MM.1S (cell line): Measurements from ENCODE around the gene TCF7.

Experiments used
- DNase-seq: peaks from one replicate; pipeline ENCODE4 v3.0.0-alpha.2; 2015
- H2AFZ ChIP-seq: fragments of 300-600 bp; sonication (generic); 2 replicates; pipeline ENCODE4 v1.6.0; 2016; ENCODE audit warnings: antibody characterized with exemption, low read length
- H3F3A ChIP-seq: fragments of 300-600 bp; sonication (generic); 2 replicates; pipeline ENCODE4 v1.6.1; 2016; ENCODE audit warnings: mild to moderate bottlenecking, antibody characterized with exemption, low read length, moderate library complexity, mixed read lengths; ENCODE audit not compliant: insufficient read depth
- H3K27ac ChIP-seq: fragments of 300-600 bp; sonication (generic); 2 replicates; pipeline ENCODE4 v1.5.1; 2016; ENCODE audit warnings: mild to moderate bottlenecking, low read length
- H3K27me3 ChIP-seq: fragments of 300-600 bp; sonication (generic); replicated peaks from 2 replicates; pipeline ENCODE4 v1.6.0; 2016; ENCODE audit warnings: low read length; ENCODE audit not compliant: insufficient read depth
- H3K36me3 ChIP-seq: fragments of 300-600 bp; sonication (generic); replicated peaks from 2 replicates; pipeline ENCODE4 v1.6.1; 2016; ENCODE audit warnings: mild to moderate bottlenecking, low read length, mixed read lengths; ENCODE audit not compliant: insufficient read depth
- H3K4me1 ChIP-seq: fragments of 300-600 bp; sonication (generic); 2 replicates; pipeline ENCODE4 v1.6.1; 2016; ENCODE audit warnings: low read length, mixed read lengths
- H3K4me2 ChIP-seq: fragments of 300-600 bp; sonication (generic); 2 replicates; pipeline ENCODE4 v1.6.0; 2016; ENCODE audit warnings: low read depth, low read length
- H3K4me3 ChIP-seq: fragments of 300-600 bp; sonication (generic); 2 replicates; pipeline ENCODE4 v1.5.1; 2016; ENCODE audit warnings: low read length, mixed read lengths
- H3K79me2 ChIP-seq: fragments of 300-600 bp; sonication (generic); 2 replicates; pipeline ENCODE4 v1.6.1; 2016; ENCODE audit warnings: mixed run types, low read length, mixed read lengths
- H3K9ac ChIP-seq: fragments of 300-600 bp; sonication (generic); 2 replicates; pipeline ENCODE4 v1.6.1; 2016; ENCODE audit warnings: low read length, mixed read lengths
- H3K9me2 ChIP-seq: fragments of 300-600 bp; sonication (generic); replicated peaks from 2 replicates; pipeline ENCODE4 v1.6.1; 2016; ENCODE audit warnings: mild to moderate bottlenecking, low read length, mixed read lengths; ENCODE audit not compliant: insufficient read depth
- H3K9me3 ChIP-seq: fragments of 300-600 bp; sonication (generic); replicated peaks from 2 replicates; pipeline ENCODE4 v1.6.1; 2016; ENCODE audit warnings: mild to moderate bottlenecking, low read length, mixed read lengths; ENCODE audit not compliant: insufficient read depth
- H4K20me1 ChIP-seq: fragments of 300-600 bp; sonication (generic); 2 replicates; pipeline ENCODE4 v1.6.1; 2016; ENCODE audit warnings: mild to moderate bottlenecking, low read length, moderate library complexity, mixed read lengths; ENCODE audit not compliant: insufficient read depth
- EZH2 ChIP-seq: fragments of 300-600 bp; sonication (generic); optimal IDR thresholded peaks from 2 replicates; pipeline ENCODE3; 2017; ENCODE audit warnings: low read depth, mild to moderate bottlenecking, antibody characterized with exemption, low read length, mixed read lengths
- EZH2phosphoT487 ChIP-seq: fragments of 300-600 bp; sonication (generic); IDR thresholded peaks from 2 replicates; pipeline ENCODE4 v1.6.1; 2018; ENCODE audit warnings: antibody characterized with exemption, low read length
- TF ChIP-seq, protein P1 (sequence below): fragments of 300-600 bp; sonication (generic); IDR thresholded peaks from 2 replicates; pipeline ENCODE4 v1.5.1; 2016; ENCODE audit warnings: antibody characterized with exemption, low read length, mixed read lengths

The TCF7 gene

DNA sequence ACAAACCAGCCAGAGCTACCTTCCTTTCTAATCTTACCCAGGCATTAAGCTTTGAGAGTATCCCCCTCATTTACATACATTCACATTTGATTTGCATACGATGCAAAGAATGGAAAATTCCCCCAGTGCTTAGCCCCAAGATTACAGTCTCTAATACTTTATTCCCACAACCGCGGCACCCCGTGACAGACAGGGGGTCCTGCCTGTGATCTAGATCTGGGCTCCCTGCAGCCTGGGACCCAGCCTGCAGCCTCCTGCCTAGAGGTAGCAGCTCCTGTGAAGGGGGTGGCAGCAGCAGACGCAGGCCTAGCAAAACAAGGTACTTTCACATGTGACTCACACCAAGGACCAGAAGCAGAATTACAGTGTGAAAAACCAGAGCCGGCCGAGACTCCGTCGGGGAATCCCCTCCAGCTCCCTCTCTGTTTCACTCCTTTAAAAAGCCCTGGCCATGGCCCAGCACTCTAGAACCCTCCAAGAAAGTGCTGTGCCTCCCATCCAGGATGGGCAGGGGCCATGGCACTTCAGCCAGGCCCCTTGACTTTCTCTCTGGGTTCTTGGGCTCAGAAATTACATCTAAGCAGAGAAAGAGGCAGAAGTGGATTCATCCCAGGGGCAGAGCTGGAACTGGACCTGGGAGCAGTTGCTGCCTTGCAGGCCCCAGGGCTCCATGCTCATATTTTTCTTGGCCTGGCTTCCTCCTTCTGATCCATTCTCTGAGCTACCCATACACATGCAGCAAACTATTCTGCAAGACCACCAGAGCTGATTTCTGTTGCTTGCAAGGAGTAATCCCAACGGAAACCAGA, 14.0 kb upstream of the TCF7 start:
- H3K36me3 ChIP-seq = no peaks in the 10 kb centered on the region
- H2AFZ ChIP-seq = peak overlapping the region; percentile 78
- H3K4me3 ChIP-seq = peak overlapping the region; percentile 23; the same call in 1 of the 2 replicates
- no peak for TF ChIP-seq EZH2
- no peak for TF ChIP-seq EZH2phosphoT487
- TF ChIP-seq, protein P1, sequence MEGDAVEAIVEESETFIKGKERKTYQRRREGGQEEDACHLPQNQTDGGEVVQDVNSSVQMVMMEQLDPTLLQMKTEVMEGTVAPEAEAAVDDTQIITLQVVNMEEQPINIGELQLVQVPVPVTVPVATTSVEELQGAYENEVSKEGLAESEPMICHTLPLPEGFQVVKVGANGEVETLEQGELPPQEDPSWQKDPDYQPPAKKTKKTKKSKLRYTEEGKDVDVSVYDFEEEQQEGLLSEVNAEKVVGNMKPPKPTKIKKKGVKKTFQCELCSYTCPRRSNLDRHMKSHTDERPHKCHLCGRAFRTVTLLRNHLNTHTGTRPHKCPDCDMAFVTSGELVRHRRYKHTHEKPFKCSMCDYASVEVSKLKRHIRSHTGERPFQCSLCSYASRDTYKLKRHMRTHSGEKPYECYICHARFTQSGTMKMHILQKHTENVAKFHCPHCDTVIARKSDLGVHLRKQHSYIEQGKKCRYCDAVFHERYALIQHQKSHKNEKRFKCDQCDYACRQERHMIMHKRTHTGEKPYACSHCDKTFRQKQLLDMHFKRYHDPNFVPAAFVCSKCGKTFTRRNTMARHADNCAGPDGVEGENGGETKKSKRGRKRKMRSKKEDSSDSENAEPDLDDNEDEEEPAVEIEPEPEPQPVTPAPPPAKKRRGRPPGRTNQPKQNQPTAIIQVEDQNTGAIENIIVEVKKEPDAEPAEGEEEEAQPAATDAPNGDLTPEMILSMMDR = no peak
- no peaks in the 10 kb centered on the region for H3K9me3 ChIP-seq
- H4K20me1 ChIP-seq = no peaks in the 10 kb centered on the region
- peak overlapping the region; percentile 77 for H3K4me2 ChIP-seq
- H3K79me2 ChIP-seq = no peaks in the 10 kb centered on the region
- no peaks in the 10 kb centered on the region for H3K9me2 ChIP-seq
- peak overlapping the region; percentile 80 for H3K27ac ChIP-seq
- H3K27me3 ChIP-seq = no peaks in the 10 kb centered on the region
- peak overlapping the region; percentile 38; the same call in 1 of the 2 replicates for H3K9ac ChIP-seq
- H3F3A ChIP-seq = peaks cover 17% of the 10 kb centered on the region
- peaks cover 24% of the 10 kb centered on the region for H3K4me1 ChIP-seq
- peak; percentile 94 for DNase-seq

- Histone ChIP-seq H4K20me1 (no peaks in the 10 kb centered on the region), H3F3A (peaks cover 17% of the 10 kb centered on the region), H3K9me2 (no peaks in the 10 kb centered on the region), H3K79me2 (no peaks in the 10 kb centered on the region), H3K27ac (no peak overlapping the region), H3K4me2 (no peak overlapping the region), H3K4me1 (peaks cover 24% of the 10 kb centered on the region), H3K36me3 (no peaks in the 10 kb centered on the region), H3K4me3 (no peak overlapping the region), H2AFZ (no peak overlapping the region), H3K9me3 (no peaks in the 10 kb centered on the region), H3K27me3 (no peaks in the 10 kb centered on the region), H3K9ac (no peak overlapping the region)
- TF ChIP-seq EZH2 = no peak
- TF ChIP-seq, protein P1 = peak; percentile 78
- DNase-seq = peak; percentile 62
Measured at GRCh38 chr5:134101686-134102439, 12.6 kb upstream of the TCF7 start.

- H3K9me2 ChIP-seq = no peaks in the 10 kb centered on the region
- H3K9ac ChIP-seq = no peak overlapping the region
- H3K79me2 ChIP-seq = no peaks in the 10 kb centered on the region
- H3K27me3 ChIP-seq = no peaks in the 10 kb centered on the region
- H4K20me1 ChIP-seq = no peaks in the 10 kb centered on the region
- no peaks in the 10 kb centered on the region for H3K9me3 ChIP-seq
- H3K27ac ChIP-seq = no peak overlapping the region
- DNase-seq = no peak
- H3K4me1 ChIP-seq = peaks cover 24% of the 10 kb centered on the region
- H3K36me3 ChIP-seq = no peaks in the 10 kb centered on the region
- H3F3A ChIP-seq = peaks cover 17% of the 10 kb centered on the region
- H3K4me2 ChIP-seq = no peak overlapping the region
- no peak overlapping the region for H3K4me3 ChIP-seq
- H2AFZ ChIP-seq = no peak overlapping the region
- TF ChIP-seq EZH2 = no peak
- TF ChIP-seq EZH2phosphoT487 = no peak
- TF ChIP-seq, protein P1 = no peak
Measured at GRCh38 chr5:134103397-134103796, 11.1 kb upstream of the TCF7 start.
